GM21786 (cell line): ENCODE results near the gene APOBEC3H.

Experiments used
- ATAC-seq: cut with Tn5 transposase; IDR thresholded peaks from one replicate; pipeline ENCODE4 v1.9.1; 2021; ENCODE audit not compliant: unreplicated experiment

Gene APOBEC3H

DNA sequence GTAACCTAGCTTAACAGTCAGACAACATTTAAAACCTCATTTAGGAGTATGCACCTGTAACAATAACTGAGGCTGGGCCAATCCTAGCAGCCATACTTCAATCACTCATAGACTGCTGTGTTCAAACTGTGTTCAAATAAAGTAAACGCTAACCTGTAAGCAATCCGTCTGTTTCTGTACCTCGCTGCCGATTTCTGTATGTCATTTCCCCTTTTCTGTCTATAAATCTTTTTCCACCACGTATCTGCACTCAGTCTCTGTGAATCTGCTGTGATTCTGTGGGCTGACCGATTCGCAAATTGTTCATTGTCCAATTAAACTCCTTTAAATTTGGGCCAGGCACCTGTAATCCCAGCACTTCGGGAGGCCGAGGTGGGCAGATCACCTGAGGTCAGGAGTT, 12.3 kb downstream of the APOBEC3H start:
- ATAC-seq: no peak

DNA sequence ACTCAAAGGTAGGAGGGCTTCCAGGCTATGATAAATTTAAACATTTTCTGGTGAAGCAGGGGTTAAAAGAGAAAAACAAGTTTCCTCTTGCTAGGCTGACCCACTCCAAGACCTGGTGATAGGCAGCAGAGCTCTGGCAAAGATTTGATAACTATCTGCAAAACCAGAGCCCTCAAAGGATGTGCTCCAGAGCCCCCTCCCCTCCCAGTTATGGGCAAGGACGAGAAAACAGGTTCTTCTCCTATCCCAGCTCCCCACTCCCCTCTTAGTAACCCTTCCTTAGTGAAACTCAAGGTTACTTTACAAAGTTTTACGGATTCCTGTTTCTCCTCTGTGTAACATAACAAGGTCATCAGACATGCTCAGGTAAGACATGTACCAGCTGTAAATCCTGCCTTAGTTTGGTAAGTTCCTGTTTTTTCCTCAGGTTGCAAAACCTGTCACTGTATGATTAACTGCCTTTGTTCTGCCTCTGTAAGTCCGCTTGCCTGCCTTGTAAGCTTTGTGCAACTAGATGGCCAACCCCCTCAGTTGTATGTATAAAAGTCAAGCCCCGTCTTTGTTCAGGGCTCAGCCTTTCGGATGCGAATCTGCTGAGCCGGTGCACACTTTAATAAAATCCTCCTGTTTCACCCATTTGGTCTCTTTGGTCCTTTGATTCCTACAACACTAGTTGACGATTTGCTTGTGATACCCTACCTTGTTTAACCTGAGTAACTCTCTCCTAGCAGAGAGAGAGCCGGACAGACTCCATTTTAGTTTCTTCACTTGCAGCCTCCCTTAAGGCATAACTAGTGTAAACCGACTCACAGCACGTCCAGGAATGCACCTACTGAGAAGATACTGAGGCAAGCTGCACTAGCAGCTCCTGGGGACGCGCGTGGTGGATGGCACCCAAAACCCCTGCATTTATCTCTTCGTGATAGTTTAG, 13.9 kb downstream of the APOBEC3H start:
- no peak for ATAC-seq

DNA sequence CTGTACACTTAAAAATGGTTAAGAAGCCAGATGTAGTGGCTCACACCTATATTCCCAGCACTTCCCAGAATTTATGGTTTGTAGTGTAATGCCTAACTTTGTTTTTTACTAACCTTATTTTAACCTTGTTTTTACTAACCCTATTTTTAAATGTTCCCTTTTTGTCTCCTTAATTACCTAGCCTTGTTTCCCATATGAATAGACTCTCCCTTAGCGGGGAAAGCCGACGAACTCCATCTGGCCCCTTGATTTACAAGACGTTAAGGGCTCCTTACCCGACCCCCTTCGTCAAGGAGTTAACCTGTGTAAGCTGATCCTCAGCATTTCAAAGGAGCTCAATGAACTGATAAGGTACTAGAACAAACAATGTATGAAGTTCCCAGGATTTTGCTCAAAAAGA, 17.1 kb downstream of the APOBEC3H start:
- ATAC-seq: no peak

DNA sequence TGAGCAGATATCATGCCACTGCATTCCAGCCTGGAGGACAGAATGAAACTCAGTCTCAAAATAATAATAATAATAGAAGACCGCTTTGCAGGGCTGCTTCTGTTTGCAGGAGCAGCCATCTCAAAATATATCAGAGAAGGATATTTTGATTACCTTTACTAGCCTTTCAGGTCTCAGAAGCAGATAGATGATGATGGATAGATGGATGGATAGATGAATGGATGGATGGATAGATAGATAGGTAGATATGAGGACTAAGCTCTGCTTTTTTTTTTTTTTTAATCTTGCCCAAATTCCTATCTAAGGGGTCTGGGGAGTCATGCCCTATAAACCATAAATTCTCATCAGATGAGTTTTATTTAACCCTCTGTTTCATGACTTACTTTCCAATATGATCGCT, 18.5 kb downstream of the APOBEC3H start:
- no peak for ATAC-seq

DNA sequence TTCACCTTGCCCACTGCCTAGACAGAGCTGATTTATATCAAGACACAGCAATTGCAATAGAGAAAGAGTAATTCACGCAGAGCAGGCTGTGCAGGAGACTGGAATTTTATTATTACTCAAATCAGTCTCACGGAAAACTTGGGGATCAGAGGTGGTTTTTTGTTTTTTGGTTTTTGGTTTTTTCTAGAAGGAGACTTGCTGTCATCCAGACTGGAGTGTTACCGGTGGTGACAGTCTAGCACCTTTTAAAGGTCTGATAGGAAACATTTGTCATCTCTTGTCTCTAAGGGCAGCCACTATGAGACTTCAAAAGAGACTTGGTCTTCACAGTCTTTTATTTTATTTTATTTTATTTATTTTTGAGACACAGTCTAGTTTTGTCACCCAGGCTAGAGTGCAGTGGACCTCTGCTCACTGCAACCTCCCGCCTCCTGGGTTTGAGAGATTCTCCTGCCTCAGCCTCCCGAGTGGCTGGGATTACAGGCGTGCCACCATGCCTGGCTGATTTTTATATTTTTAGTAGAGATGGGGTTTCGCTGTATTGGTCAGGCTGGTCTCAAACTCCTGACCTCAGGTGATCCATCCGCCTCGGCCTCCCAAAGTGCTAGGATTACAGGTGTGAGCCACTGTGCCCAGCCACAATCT, 19.1 kb downstream of the APOBEC3H start:
- no peak for ATAC-seq

DNA sequence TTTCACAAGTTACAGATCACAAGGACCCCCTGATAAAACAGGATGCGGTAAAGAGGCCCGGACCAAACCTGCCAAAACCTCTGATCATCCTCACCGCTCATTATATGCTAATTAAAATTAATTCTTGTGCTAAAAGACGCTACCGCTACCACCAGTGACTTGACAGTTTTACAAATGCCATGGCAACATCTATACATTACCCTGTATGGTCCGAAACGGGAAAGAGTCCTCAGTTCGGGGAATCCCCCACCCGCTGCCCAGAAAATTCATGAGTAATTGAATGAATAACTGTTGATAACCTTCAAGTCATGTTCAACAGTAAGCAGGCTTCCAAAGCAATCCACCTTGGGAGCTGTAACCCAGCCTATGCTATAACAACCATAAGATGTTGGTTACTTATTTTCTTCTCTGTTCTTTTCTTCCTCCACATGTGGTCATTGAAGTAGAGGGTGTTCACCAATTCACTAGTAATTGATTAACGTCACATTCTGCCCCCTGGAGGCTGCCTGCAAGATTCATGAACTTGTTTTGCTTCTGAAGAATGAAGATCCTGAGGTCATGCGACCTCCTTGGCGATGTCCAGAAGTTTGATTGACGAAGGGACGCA, 20.6 kb downstream of the APOBEC3H start:
- peak; percentile 43 for ATAC-seq

DNA sequence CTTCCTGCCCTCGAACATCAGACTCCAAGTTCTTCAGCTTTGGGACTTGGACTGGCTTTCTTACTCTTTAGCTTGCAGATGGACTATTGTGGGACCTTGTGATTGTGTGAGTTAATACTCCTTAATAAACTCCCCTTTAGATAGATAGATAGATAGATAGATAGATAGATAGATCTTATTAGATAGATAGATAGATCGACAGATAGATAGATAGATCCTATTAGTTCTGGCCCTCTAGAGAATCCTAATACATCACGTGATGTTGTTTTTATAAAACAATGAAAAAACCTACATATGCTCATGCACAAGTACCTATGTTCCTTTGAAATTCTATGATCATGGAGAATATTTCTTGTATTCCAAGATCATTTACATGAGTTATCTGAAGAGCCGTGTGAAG, 23.9 kb downstream of the APOBEC3H start:
- ATAC-seq: no peak

DNA sequence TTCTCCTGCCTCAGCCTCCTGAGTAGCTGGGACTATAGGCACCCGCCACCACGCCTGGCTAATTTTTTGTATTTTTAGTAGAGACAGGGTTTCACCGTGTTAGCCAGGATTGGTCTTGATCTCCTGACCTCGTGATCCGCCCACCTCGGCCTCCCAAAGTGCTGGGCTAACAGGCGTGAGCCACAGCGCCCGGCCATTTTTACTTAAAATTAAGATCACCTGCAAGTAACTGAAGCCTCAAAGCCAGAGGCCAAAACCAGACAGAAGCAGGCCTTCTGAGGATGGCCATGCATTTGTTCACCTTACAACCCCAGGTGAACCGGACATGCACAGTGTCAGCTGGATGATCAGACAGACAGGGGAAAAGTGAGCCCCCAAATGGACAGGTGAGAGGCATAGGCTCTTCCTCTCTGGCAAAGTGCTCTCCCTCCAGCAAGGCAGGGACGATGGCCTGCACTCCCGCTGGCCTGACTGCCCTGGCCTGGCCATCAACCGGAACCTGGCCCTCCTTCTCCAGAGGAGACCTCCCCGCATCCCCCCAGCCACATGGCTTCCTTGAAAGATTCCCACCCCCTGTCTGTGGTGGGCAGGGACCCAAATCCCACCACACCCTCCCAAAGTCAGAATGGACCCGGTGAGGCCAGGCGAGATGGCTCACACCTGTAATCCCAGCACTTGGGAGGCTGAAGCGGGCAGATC, 25.9 kb downstream of the APOBEC3H start:
- no peak for ATAC-seq

DNA sequence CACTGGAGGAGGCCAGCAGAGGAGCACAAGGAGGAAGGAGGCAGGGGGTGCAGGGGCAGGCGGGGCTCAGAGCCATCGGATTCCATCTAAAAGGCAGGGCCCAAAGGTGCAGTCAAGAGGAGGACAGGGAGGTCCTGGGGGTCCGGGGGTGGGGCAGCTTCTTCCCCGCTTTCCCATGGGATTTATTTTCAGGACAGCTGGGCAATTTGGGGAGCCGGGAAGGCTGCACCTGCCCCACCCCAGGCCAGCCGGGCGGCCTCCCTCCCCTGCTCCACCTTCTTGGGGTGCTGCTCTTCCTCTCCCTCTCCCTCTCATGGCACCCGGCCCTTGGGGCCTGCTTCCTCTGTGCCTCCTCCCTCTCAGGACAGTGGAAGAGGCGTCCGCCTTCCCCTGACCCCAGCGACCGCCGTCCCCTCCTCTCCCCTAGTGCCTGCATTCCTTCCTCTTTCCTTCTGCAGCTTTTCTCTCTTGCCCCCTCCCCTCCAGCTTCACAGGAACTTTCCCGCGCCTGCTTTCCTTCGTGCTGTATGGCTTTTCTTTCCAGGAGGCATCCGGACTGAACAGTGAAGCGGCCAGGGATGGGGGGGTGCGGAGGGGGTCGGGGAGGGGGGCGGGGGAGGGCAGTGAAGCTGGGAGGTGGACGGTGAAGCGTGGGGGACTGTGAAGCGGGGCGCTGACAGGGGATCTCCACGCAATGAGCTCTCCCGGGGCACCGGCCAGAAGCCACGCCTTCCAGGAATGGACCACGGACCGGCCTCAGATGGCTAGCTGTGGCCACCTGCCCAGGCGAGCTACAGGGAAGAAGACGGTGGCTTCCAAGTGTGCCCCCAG, 26.9 kb downstream of the APOBEC3H start:
- no peak for ATAC-seq

DNA sequence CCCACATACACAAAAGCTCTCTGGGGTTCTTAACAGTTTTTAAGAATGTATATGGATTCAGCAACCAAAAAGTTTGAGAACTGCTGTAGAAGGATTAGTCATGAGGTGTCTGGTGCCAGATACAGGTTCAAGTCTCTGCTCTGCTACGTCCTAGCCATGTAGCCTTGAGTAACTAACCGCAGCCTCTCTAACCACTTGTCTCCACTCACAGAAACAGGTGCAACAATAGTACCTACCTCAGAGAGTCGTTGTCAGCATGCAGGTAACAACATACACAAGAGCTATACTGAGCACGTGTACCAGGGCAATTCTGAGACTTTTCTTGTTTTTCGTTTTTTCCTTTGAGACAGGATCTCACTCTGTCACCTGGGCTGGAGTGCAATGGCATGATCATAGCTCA, 28.6 kb downstream of the APOBEC3H start:
- ATAC-seq: no peak

DNA sequence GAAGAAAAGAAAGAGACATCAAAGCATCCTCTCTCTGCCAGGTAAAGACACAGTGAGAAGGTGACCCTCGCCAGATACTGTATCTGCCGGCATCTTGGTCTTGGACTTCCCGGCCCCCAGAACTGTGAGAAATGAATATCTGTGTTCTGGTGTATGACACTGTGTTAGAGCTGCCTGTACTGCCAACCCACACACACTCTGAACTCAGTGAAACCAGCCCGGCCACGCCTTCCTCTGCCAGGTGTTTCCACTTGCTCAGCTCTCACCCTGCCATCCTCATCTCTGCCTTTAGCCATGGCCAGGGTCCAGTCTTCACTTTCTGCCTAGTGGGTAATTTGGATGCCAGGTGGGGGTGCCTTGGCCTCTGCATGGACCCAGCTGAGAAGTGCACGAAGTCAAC, 31.5 kb downstream of the APOBEC3H start:
- ATAC-seq: no peak

DNA sequence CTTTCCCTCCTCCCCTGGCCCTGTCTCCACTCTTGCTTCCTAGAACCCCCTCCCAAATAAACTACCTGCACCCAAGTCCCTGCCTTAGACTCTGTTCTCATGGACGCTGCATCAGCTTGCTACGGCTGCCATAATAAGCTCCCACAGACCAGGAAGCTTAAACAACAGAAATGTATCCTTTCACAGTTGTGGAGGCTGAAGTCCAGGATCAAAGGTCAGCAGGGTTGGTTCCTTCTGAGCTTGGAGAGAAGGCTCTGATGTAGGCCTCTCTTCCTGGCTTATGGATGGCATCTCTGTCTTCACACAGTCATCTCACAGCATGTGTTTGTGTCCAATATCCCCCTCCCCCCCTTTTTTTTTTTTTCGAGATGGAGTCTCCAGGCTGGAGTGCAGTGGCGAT, 32.0 kb downstream of the APOBEC3H start:
- ATAC-seq: no peak

DNA sequence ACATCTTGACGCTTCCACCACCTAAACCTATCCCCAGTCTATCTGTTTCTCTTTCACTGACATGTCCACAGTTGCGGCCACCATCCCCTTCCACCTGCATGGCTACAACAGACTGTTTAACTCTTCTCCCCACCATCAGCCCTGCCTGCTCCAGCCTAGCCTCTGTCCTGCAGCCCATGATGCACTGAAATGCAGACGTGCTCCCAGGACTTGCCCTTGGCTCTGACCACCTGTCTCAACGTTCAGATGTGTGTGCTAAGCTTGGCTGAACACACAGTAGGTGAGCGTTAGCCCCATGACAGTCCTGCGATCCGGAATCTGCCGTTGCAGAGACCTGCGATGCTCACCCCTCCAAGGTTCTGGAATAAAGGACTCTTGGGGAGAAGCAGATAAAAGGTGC, 32.7 kb downstream of the APOBEC3H start:
- ATAC-seq: no peak

DNA sequence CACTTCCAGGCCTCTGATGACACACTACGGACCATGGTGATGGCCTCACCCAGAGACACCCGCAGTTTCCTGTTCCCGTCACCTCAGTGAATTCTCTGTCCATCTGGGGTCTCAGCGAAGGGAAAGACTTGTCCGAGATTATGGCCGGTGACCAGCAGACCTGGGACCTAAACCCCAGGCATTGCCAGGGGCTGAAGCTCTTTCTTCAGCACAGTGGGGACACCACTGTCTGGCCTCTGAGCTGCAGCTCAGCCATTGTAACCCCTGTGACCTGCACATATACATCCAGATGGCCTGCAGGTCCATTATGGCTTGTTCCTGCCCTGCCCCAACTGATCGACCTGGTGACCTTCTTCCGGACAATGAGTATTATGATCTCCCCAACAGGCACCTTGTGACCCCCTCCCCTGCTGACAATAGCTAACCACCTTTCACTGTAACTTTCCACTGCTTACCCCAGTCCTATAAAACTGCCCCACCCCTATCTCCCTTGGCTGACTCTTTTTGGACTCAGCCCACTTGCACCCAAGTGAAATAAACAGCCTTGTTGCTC, 33.2 kb downstream of the APOBEC3H start:
- ATAC-seq: no peak

DNA sequence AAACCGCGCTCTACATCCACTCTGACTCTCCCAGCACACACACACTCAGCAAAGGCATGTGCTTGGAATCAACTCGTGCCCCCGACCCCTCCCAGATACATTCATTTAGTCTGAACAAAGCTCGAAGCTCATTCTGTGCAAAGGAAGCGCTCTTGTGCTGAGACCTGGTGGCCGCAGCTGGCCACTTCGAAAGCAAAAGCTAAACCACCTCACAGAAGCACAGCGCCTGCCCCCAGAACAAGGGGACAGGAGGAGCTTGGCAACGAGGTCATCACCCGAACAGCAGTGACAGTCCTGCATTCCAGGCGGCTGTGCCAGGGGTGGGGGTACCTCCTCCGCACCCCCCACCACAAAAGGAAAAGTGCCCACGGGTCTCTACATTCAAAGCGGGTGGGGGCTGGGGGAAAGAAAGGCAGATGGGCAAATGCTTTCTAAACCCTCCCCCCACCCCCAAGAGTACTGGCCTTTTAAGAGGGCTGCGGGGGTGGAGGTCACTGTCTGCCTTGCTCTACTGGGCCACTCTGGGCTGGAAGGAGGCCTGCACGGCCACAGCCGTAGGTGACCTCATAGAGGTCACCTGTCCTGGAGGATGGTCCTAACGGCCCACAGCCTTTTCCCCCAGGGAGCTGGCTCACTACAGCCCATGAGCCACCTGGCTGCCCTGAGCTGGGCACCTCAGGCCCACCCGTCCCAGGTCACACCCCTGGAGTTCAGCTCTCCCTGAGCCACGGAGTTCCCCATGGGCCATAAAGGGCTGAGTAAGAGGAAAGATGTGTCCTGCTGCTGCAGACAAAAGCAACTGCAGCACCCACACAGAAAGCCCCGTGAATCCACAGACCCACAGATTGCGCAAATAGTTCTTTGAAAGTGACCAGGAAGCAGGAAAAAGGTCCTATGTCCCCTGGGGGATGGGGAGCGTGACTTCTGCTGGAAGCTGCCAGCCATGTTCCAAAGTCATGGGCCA, 34.1 kb downstream of the APOBEC3H start:
- ATAC-seq: no peak

DNA sequence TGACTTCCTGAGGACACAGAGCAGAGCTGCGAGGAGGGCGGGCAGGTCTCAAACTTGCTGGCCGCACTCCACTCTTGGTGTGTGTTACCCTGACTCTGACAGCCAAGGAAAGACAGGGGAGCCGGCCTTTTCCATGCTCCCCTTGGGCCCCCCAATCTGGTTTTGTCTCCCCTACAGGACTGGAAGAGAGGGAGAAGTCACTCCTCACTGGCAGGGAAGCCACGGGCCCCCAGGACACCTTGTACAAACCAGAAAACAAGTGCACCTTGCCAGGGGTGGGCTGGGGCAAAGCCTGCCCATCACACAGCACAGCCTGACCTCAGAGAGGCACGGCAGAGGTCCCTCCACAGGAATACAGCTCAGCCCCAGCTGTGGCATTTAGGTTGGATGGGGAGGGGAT, 35.2 kb downstream of the APOBEC3H start:
- no peak for ATAC-seq

DNA sequence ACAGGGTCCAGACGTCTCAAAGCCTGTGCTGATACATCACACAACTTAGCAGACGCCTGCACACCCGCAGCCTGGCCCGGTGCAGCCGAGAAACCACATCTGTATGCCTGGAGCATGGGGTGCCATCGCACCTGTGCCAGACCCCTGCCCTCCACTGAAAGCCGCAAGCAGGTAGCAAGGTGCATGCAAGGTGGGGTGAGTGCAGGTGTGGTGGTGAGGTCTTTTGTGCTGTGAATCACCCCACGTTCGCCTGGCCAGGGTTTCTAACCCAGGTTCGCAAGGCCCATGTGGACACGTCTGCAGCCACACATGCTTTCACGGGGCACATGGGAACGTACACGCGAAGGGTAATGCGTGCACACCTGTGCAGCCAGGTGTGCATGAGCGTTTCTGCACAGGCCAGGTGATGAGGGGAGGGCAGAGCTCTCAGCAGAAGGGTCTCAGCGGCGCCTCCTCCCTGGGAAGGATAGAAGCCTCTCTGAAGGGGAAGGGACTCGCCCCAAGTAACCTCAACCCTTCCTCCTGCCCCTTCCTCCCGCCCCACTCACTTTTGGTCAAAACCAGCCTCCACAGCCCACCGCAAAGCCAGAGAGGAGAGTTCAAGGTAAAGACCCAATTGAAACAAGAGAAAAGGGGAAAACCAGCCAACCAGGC, 36.0 kb downstream of the APOBEC3H start:
- no peak for ATAC-seq

DNA sequence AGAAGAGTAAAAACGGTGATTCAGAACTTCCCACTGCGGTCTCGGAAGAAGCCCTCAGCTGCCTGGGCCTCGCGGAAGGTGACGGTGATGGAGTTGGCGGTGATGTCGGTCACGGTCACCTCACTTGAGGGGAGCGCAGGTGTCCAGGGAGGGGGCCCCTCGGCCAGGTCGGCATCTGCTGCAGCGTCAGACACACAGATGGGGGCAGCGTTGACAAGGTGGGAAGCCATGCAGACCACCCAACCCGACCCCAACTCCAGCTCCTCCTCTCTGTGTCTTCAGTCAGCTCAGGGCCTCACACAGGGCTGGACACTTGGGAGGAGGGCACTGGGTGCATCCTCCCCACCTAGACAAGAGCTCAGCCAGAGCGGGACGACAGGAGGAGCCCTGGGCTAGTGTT, 36.8 kb downstream of the APOBEC3H start:
- no peak for ATAC-seq
